Astrocyte (in vitro differentiated cells and primary cell): ENCODE measurements around the gene HLA-B. TPM values are rescaled to one million over a fixed set of nuclear protein-coding genes. Genes with fewer than 3 reads are reported as not detected.

ENCODE experiments used
- DNase-seq: peaks from one replicate; pipeline ENCODE4 v3.0.0-alpha.2; 2010; ENCODE audit warnings: low read depth
- FAIRE-seq: peaks from 2 replicates; lab custom pipeline; 2011; peaks lifted over from hg19 to GRCh38; lab: Jason Lieb, UNC
- H2AFZ ChIP-seq: 2 replicates; pipeline ENCODE4 v1.6.0; 2012; ENCODE audit warnings: low read depth, low read length, inconsistent platforms
- H3K27ac ChIP-seq: 2 replicates; pipeline ENCODE4 v1.5.1; 2011; ENCODE audit warnings: low read depth, low read length, inconsistent platforms
- H3K27me3 ChIP-seq: 2 replicates; pipeline ENCODE4 v1.6.0; 2011; ENCODE audit warnings: low read length, inconsistent platforms; ENCODE audit not compliant: insufficient read depth
- H3K36me3 ChIP-seq: 2 replicates; pipeline ENCODE4 v1.5.1; 2011; ENCODE audit warnings: low read length, inconsistent platforms; ENCODE audit not compliant: insufficient read depth
- H3K4me1 ChIP-seq: 2 replicates; pipeline ENCODE4 v1.5.1; 2011; ENCODE audit warnings: low read length, inconsistent platforms; ENCODE audit not compliant: insufficient read depth
- H3K4me2 ChIP-seq: 2 replicates; pipeline ENCODE4 v1.6.0; 2012; ENCODE audit warnings: low read length, inconsistent platforms
- H3K4me3 ChIP-seq: 2 replicates; pipeline ENCODE4 v1.5.1; 2011; ENCODE audit warnings: low read depth, mild to moderate bottlenecking, low read length, inconsistent platforms; ENCODE audit not compliant: insufficient read depth
- H3K79me2 ChIP-seq: 2 replicates; pipeline ENCODE4 v1.6.0; 2012; ENCODE audit warnings: mild to moderate bottlenecking, low read length, inconsistent platforms; ENCODE audit not compliant: insufficient read depth
- H3K9ac ChIP-seq: 2 replicates; pipeline ENCODE4 v1.6.0; 2012; ENCODE audit warnings: mild to moderate bottlenecking, low read length, inconsistent platforms
- H3K9me3 ChIP-seq: 2 replicates; pipeline ENCODE4 v1.5.1; 2012; ENCODE audit warnings: low read depth, mild to moderate bottlenecking, low read length, inconsistent platforms; ENCODE audit not compliant: insufficient read depth
- H4K20me1 ChIP-seq: 2 replicates; pipeline ENCODE4 v1.6.0; 2012; ENCODE audit warnings: low read length, inconsistent platforms; ENCODE audit not compliant: insufficient read depth
- H3K27ac Mint-ChIP-seq: one replicate; pipeline ENCODE4 v1.8.0; 2021; ENCODE audit warnings: mild to moderate bottlenecking, mixed read lengths; ENCODE audit not compliant: unreplicated experiment
- H3K27me3 Mint-ChIP-seq: one replicate; pipeline ENCODE4 v1.8.0; 2021; ENCODE audit warnings: low read depth, mixed read lengths; ENCODE audit not compliant: unreplicated experiment
- H3K36me3 Mint-ChIP-seq: one replicate; pipeline ENCODE4 v1.8.0; 2021; ENCODE audit warnings: low read depth, mixed read lengths; ENCODE audit not compliant: unreplicated experiment
- H3K4me1 Mint-ChIP-seq: one replicate; pipeline ENCODE4 v1.8.0; 2021; ENCODE audit warnings: low read depth, mixed read lengths; ENCODE audit not compliant: unreplicated experiment
- H3K4me3 Mint-ChIP-seq: one replicate; pipeline ENCODE4 v1.8.0; 2021; ENCODE audit warnings: mild to moderate bottlenecking, moderate library complexity, mixed read lengths; ENCODE audit not compliant: unreplicated experiment
- H3K9me3 Mint-ChIP-seq: one replicate; pipeline ENCODE4 v1.8.0; 2021; ENCODE audit warnings: mild to moderate bottlenecking, mixed read lengths; ENCODE audit not compliant: unreplicated experiment
- CTCF ChIP-seq: IDR thresholded peaks from 2 replicates; pipeline ENCODE4 v1.5.1; 2011; ENCODE audit warnings: low read depth, mild to moderate bottlenecking, inconsistent platforms, low read length, moderate library complexity; ENCODE audit not compliant: insufficient read depth
- EZH2 ChIP-seq: IDR thresholded peaks from 2 replicates; pipeline ENCODE4 v1.6.1; 2012; ENCODE audit warnings: mild to moderate bottlenecking, low read length, inconsistent platforms; ENCODE audit not compliant: insufficient read depth
- total RNA-seq: library from RNA; stranded (reverse); gene quantifications from 2 replicates; pipeline ENCODE4 v1.2.1, GENCODE V29; 2021

Gene HLA-B
- total RNA-seq, 1 donor from 2014 or later = 1,493 TPM

- Mint-ChIP-seq H3K36me3 (peaks cover 29% of the 10 kb centered on the region), H3K4me3 (no peak overlapping the region)
- no peak for FAIRE-seq
These were observed 4.1 kb downstream of the HLA-B start for GRCh38 chr6:31352683-31353383.

GRCh38 chr6:31352310-31352682 lies 4.7 kb downstream of the HLA-B start:
- no peak for FAIRE-seq
- H3K4me3 ChIP-seq = no peak overlapping the region
- TF ChIP-seq CTCF (no peak), EZH2 (no peak)

More at GRCh38 chr6:31352683-31353383, 4.1 kb downstream of the HLA-B start:
- no peak for DNase-seq
- Histone ChIP-seq H2AFZ (no peak overlapping the region), H3K4me3 (no peak overlapping the region), H3K27ac (no peak overlapping the region), H3K4me2 (no peak overlapping the region), H3K36me3 (no peaks in the 10 kb centered on the region), H3K9me3 (no peaks in the 10 kb centered on the region), H3K27me3 (peaks cover 14% of the 10 kb centered on the region), H3K9ac (no peak overlapping the region), H3K4me1 (peaks cover 3% of the 10 kb centered on the region), H3K79me2 (no peaks in the 10 kb centered on the region), H4K20me1 (peaks cover 19% of the 10 kb centered on the region)
- TF ChIP-seq CTCF (no peak), EZH2 (no peak)
- Mint-ChIP-seq H3K27me3 (peaks cover 15% of the 10 kb centered on the region), H3K4me1 (peaks cover 22% of the 10 kb centered on the region), H3K27ac (no peak overlapping the region), H3K9me3 (peaks cover 6% of the 10 kb centered on the region)

More at GRCh38 chr6:31352310-31352682, 4.7 kb downstream of the HLA-B start:
- H2AFZ ChIP-seq = no peak overlapping the region
- H3K9me3 Mint-ChIP-seq = peaks cover 6% of the 10 kb centered on the region
- peaks cover 3% of the 10 kb centered on the region for H3K4me1 ChIP-seq
- no peak overlapping the region for H3K27ac Mint-ChIP-seq
- H3K4me3 Mint-ChIP-seq = peak overlapping the region; percentile 11
- H3K36me3 ChIP-seq = no peaks in the 10 kb centered on the region
- H3K9ac ChIP-seq = no peak overlapping the region
- peaks cover 11% of the 10 kb centered on the region for H3K27me3 ChIP-seq
- peaks cover 11% of the 10 kb centered on the region for H3K27me3 Mint-ChIP-seq
- peaks cover 22% of the 10 kb centered on the region for H3K4me1 Mint-ChIP-seq
- H3K36me3 Mint-ChIP-seq = peaks cover 29% of the 10 kb centered on the region
- H3K9me3 ChIP-seq = no peaks in the 10 kb centered on the region
- no peak overlapping the region for H3K4me2 ChIP-seq
- H3K79me2 ChIP-seq = no peaks in the 10 kb centered on the region
- H4K20me1 ChIP-seq = peaks cover 19% of the 10 kb centered on the region
- DNase-seq = no peak
- H3K27ac ChIP-seq = no peak overlapping the region
